Heart left ventricle (tissue), 13 donors: ENCODE measurements around the gene SPSB1.

Source experiments
- CTCF ChIP-seq, 12 donors: fragments of 200-600 bp; sonication (generic) in 4 of 12; IDR thresholded peaks; one replicate each; pipeline versions ENCODE4 v1.5.0 to v1.8.0; 2018 to 2022; ENCODE audit warnings: antibody characterized with exemption in 12 of 12, mild to moderate bottlenecking in 5 of 12
- POLR2A ChIP-seq, 2 donors: fragments of 450-650 bp; IDR thresholded peaks; one replicate each; pipeline ENCODE4 v1.6.1; 2017; ENCODE audit warnings: antibody characterized with exemption in 2 of 2, mild to moderate bottlenecking in 2 of 2, moderate library complexity in 2 of 2
- donor health status: ischemic (EF 13 %, LVEDD 7.1; RV severe dilation, severe dysfunction).
- donor health status: DM: no; HTN: yes; CAD: no.
- donor health status: DM: no; HTN: no; CAD: no.
- donor health status: ischemic (EF 25% LVEDD 6.9; RV normal size, moderate dysfunction).
- donor health status: ischemic (EF 25% LVEDD 5.7; RV mildly dilated, moderate dysfunction).
- donor health status: ischemic (EF 35%, LVEDD 5.7; RV mildly dilated, moderate dysfunction).
- donor health status: nonischemic (EF 11% LVEDD 7.7; RV severe dilation, severe dysfunction).
- donor health status: DM: yes; HTN: yes; CAD: no.
- donor health status: PGD.
- donor health status: ischemic (EF 29% LVEDD 5.4; RV normal size, mild dysfunction).
- donor health status: nonischemic (EF 23%, LVEDD 6.1; RV moderate dilation, normal function).

GRCh38 chr1:9317591-9318417, 25.1 kb downstream of the SPSB1 start:
- TF ChIP-seq CTCF (IDR thresholded peaks at IDR 0.05), result no peak
- TF ChIP-seq POLR2A (IDR thresholded peaks at IDR 0.05), result no peak
